Astrocyte (in vitro differentiated cells and primary cell): ENCODE data around the gene SETDB2.

Source experiments
- EZH2 ChIP-seq: IDR thresholded peaks from 2 replicates; pipeline ENCODE4 v1.6.1; 2012; ENCODE audit warnings: mild to moderate bottlenecking, low read length, inconsistent platforms; ENCODE audit not compliant: insufficient read depth
- TF ChIP-seq, protein P1 (sequence below): IDR thresholded peaks from 2 replicates; pipeline ENCODE4 v1.5.1; 2011; ENCODE audit warnings: low read depth, mild to moderate bottlenecking, inconsistent platforms, low read length, moderate library complexity; ENCODE audit not compliant: insufficient read depth

DNA sequence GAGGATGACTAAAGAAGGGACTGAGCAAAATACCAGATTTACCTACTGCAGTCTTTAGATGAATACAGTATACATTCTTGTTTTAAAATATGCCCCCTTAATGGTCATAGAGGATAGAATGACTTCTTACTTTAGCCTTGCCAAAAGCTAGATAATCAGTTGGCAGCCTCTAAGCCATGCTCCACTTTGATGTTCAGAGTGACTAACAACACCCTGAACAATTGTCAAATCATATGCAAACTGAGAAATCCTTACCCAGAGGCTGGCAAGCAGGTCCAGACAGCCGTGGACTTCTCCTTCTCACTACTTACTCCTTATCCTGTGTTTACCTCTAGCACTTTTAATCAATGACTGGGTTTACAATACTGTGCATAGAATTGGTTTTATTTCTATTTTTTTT, 28.1 kb downstream of the SETDB2 start:
- TF ChIP-seq, protein P1, sequence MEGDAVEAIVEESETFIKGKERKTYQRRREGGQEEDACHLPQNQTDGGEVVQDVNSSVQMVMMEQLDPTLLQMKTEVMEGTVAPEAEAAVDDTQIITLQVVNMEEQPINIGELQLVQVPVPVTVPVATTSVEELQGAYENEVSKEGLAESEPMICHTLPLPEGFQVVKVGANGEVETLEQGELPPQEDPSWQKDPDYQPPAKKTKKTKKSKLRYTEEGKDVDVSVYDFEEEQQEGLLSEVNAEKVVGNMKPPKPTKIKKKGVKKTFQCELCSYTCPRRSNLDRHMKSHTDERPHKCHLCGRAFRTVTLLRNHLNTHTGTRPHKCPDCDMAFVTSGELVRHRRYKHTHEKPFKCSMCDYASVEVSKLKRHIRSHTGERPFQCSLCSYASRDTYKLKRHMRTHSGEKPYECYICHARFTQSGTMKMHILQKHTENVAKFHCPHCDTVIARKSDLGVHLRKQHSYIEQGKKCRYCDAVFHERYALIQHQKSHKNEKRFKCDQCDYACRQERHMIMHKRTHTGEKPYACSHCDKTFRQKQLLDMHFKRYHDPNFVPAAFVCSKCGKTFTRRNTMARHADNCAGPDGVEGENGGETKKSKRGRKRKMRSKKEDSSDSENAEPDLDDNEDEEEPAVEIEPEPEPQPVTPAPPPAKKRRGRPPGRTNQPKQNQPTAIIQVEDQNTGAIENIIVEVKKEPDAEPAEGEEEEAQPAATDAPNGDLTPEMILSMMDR = no peak
- TF ChIP-seq EZH2 = no peak
